ENCODE measurements around the gene SH3RF3.

The SH3RF3 gene

GRCh38 chr2:109353806-109354745 lies 225.1 kb downstream of the SH3RF3 start:
- DNase-seq (ENCODE audit: low spot score) = no peak

- no peak for DNase-seq (ENCODE audit: low spot score)
Observed at GRCh38 chr2:109355192-109355843, 226.3 kb downstream of the SH3RF3 start.

- no peak for DNase-seq (ENCODE audit: low spot score)
Observed at GRCh38 chr2:109356324-109357035, 227.5 kb downstream of the SH3RF3 start.

- no peak for DNase-seq (ENCODE audit: low spot score)
Observed at GRCh38 chr2:109364217-109364616, 235.2 kb downstream of the SH3RF3 start.

GRCh38 chr2:109365131-109365530 lies 236.1 kb downstream of the SH3RF3 start:
- no peak for DNase-seq (ENCODE audit: low spot score)

GRCh38 chr2:109367683-109368082 lies 238.7 kb downstream of the SH3RF3 start:
- no peak for DNase-seq (ENCODE audit: low spot score)

- no peak for DNase-seq (ENCODE audit: low spot score)
Observed at GRCh38 chr2:109368798-109369197, 239.8 kb downstream of the SH3RF3 start.

GRCh38 chr2:109369671-109370191 lies 240.7 kb downstream of the SH3RF3 start:
- no peak for DNase-seq (ENCODE audit: low spot score)

GRCh38 chr2:109370399-109371035 lies 241.5 kb downstream of the SH3RF3 start:
- no peak for DNase-seq (ENCODE audit: low spot score)

- DNase-seq (ENCODE audit: low spot score) = no peak
Observed at GRCh38 chr2:109371481-109372170, 242.6 kb downstream of the SH3RF3 start.

GRCh38 chr2:109372171-109372568 lies 243.2 kb downstream of the SH3RF3 start:
- DNase-seq (ENCODE audit: low spot score) = no peak

GRCh38 chr2:109372614-109373013 lies 243.6 kb downstream of the SH3RF3 start:
- DNase-seq (ENCODE audit: low spot score) = no peak

GRCh38 chr2:109373791-109374547 lies 245.0 kb downstream of the SH3RF3 start:
- no peak for DNase-seq (ENCODE audit: low spot score)

- DNase-seq (ENCODE audit: low spot score) = no peak
Observed at GRCh38 chr2:109374548-109375130, 245.6 kb downstream of the SH3RF3 start.

- no peak for DNase-seq (ENCODE audit: low spot score)
Observed at GRCh38 chr2:109375131-109375561, 246.1 kb downstream of the SH3RF3 start.

- no peak for DNase-seq (ENCODE audit: low spot score)
Observed at GRCh38 chr2:109375656-109376055, 246.7 kb downstream of the SH3RF3 start.

- DNase-seq (ENCODE audit: low spot score) = no peak
Observed at GRCh38 chr2:109376115-109376514, 247.1 kb downstream of the SH3RF3 start.

- no peak for DNase-seq (ENCODE audit: low spot score)
Observed at GRCh38 chr2:109376796-109377495, 247.9 kb downstream of the SH3RF3 start.

GRCh38 chr2:109377976-109378375 lies 249.0 kb downstream of the SH3RF3 start:
- no peak for DNase-seq (ENCODE audit: low spot score)

Data from hematopoietic multipotent progenitor cell treated with erythropoietin and hydrocortisone succinate and interleukin-3 and kit ligand, for 17 days (in vitro differentiated cells).